Measurements from ENCODE around the gene ATP8B3.

ATP8B3 gene

GRCh38 chr19:1748115-1748872 lies 63.8 kb downstream of the ATP8B3 start:
- ChIA-PET POLR2A (no interaction called here), CTCF (interaction anchor here (1.3 kb wide), 1 partner anchor 25 kb away, joined by 4 read pairs; no protein-coding TSS in a partner anchor)
- no peak for DNase-seq (ENCODE audit: low read depth, low spot score)
- no peak for TF ChIP-seq CTCF (IDR thresholded peaks at IDR 0.05; ENCODE audit: insufficient read depth, low read length, missing control alignments)
- H3K4me3 ChIP-seq (ENCODE audit: low read depth, low read length): no peak overlapping the region

GRCh38 chr19:1747285-1748114 lies 64.6 kb downstream of the ATP8B3 start:
- CTCF ChIA-PET: interaction anchor here (1.0 to 2.3 kb wide), 9 partner anchors 16 to 91 kb away, joined by 3 to 16 read pairs (median 5); no protein-coding TSS in a partner anchor

GRCh38 chr19:1746401-1747284 lies 65.4 kb downstream of the ATP8B3 start:
- no peak for TF ChIP-seq CTCF (IDR thresholded peaks at IDR 0.05; ENCODE audit: insufficient read depth, low read length, missing control alignments)
- POLR2A ChIA-PET: no interaction called here
- DNase-seq (ENCODE audit: low read depth, low spot score): no peak
- CTCF ChIA-PET: interaction anchor here (1.0 to 2.3 kb wide), 9 partner anchors 15 to 91 kb away, joined by 3 to 16 read pairs (median 5); no protein-coding TSS in a partner anchor
- H3K4me3 ChIP-seq (ENCODE audit: low read depth, low read length): no peak overlapping the region

More at GRCh38 chr19:1747285-1748114, 64.6 kb downstream of the ATP8B3 start:
- H3K4me3 ChIP-seq (ENCODE audit: low read depth, low read length): no peak overlapping the region
- no peak for TF ChIP-seq CTCF (IDR thresholded peaks at IDR 0.05; ENCODE audit: insufficient read depth, low read length, missing control alignments)
- DNase-seq (ENCODE audit: low read depth, low spot score): peak; percentile 10
- POLR2A ChIA-PET: no interaction called here

GRCh38 chr19:1745589-1746031 lies 66.5 kb downstream of the ATP8B3 start:
- CTCF ChIA-PET: interaction anchor here (1.6 to 2.3 kb wide), 2 partner anchors 22 to 44 kb away, joined by 5 to 16 read pairs; no protein-coding TSS in a partner anchor
- H3K4me3 ChIP-seq (ENCODE audit: low read depth, low read length): no peak overlapping the region

More at GRCh38 chr19:1745589-1746031, 66.5 kb downstream of the ATP8B3 start:
- no peak for DNase-seq (ENCODE audit: low read depth, low spot score)
- TF ChIP-seq CTCF (IDR thresholded peaks at IDR 0.05; ENCODE audit: insufficient read depth, low read length, missing control alignments): no peak
- POLR2A ChIA-PET: no interaction called here

All from AG04449 (cell line).